NCI-H1694 treated with DMSO at 0.1 percent for 48 hours (cell line): Measurements from ENCODE around the gene LRP1B.

ENCODE experiments used
- DNase-seq: peaks from one replicate; lab custom pipeline; 2025; lab: John Stamatoyannopoulos, UW

The LRP1B gene

GRCh38 chr2:140529706-140530105 is 1601.1 kb downstream of the LRP1B start:
- DNase-seq, result no peak

- no peak for DNase-seq
These were observed 1601.8 kb downstream of the LRP1B start for GRCh38 chr2:140528982-140529381.

GRCh38 chr2:140526575-140526974 is 1604.2 kb downstream of the LRP1B start:
- DNase-seq, result no peak

GRCh38 chr2:140512106-140512505 is 1618.7 kb downstream of the LRP1B start:
- no peak for DNase-seq

DNA sequence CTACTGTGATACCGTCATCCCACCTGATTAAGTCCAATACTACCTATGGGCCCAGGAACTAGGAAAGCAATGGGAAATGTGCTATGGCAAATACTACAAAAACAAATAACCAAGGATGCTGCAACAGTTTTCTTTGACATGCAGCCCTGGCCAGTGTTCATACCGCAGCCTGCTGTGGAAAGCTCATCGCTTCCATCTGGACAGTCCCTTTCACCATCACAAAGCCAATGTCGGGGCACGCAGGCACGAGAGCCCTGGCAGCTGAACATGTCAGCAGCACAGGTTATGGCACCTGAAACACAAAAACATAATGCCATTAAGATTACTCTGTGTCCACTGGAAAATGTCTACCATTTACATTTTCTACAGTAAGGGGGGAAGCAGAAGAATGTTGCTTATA is 1621.1 kb downstream of the LRP1B start:
- DNase-seq, result no peak

GRCh38 chr2:140508756-140509155 is 1622.1 kb downstream of the LRP1B start:
- DNase-seq, result no peak

DNA sequence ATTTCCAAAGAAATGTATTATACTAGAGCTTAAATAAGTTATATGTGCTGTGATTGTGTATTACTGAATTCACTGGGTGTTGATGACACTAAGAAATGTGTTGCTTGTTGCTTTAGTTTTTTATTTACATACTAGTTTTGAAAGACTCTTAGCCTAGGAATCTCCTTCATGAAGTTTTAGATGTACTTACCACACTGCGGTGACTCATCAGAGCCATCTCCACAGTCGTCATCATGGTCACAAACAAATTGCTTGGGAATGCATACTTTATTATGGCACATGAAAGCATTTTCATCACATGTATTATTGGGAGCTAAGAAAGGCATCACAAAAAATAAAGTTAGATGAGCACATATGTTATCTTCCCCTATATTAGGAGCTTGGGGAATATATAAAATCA is 1624.2 kb downstream of the LRP1B start:
- DNase-seq, result no peak

GRCh38 chr2:140504601-140505000 is 1626.2 kb downstream of the LRP1B start:
- DNase-seq, result no peak

DNA sequence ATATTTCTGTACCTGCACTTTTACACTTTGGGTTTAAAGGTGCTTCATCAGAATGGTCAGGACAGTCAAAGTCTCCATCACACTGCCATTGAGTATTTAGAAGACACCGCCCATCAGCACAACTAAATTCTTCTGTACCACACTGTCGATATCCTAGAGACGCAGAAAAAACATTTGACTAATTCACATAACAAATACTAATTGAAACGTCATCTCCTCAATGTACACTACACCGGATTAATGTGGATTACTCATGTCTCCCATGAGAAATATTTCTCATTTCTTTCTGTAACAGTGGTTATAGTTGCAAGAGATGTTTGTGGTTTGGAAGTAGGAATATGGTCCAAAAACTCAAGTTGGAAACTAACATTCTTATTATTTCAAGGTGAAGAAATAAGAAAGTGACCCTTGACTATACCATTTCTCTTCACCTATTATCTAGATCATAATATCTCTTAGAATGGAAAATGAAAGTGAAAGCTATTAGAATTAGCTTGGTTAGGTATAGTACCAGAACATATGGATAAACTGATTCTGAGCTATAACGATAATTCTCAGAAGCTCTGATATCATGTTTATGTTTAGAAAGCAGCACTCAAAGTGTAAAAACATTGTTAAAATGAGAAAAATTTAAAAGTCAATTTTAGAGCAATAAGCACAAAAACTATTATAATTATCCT is 1627.7 kb downstream of the LRP1B start:
- no peak for DNase-seq

- no peak for DNase-seq
These were observed 1632.5 kb downstream of the LRP1B start for GRCh38 chr2:140498360-140498759.

DNA sequence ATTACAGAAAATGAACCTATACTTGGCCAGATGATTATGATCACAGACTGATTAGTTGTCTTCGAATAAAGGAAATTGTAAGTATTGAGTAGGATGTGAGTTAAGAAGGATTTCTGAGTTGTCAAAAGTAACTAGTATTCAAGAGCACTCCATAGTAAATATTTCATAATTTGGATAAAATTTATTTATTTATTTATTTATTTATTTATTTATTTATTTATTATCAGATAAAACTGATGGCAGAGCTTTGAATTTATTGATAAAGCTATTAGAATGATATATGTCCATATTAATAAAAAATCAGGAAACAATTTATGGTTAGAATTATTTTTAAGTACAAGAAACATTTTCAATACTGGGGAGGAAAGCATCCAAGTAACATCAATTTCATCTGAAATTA is 1634.1 kb downstream of the LRP1B start:
- DNase-seq, result no peak

DNA sequence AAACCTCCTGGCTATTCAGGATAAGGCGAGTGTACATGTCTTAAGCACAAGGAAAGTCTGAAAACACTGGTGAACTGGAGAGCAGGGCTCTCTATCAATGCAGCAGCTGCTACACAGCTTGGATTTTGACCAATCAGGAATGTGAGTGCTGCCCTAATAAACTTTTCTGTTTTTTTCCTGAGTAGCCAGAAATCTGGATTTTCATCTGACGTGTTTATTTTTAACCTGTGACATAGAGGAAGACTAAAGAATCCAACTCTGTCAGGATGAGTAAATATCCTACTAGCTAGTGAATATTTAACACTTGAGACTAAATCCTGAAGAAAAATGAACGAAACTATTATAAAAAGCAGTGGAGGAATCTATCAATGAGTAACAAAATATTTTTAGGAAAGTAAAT is 1638.9 kb downstream of the LRP1B start:
- DNase-seq, result no peak

GRCh38 chr2:140489193-140489592 is 1641.6 kb downstream of the LRP1B start:
- DNase-seq, result no peak

DNA sequence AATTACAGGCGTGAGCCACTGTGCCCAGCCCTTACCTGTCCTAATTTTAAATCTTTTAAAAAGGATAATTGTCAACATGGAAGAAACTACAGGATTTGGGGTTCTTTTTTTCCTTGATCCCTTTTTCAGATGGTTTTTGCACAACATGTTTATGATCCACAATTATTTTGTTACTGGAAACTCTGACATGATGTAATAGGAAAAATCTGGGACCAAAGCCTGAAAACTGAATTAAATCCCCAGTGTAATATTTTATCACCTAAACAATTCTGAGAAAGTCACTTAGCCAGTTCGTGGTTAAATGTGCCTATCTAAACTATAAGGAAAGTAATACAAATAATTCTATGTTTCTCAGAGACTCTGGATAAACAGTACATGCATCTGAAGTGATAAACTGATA is 1649.7 kb downstream of the LRP1B start:
- DNase-seq, result no peak

DNA sequence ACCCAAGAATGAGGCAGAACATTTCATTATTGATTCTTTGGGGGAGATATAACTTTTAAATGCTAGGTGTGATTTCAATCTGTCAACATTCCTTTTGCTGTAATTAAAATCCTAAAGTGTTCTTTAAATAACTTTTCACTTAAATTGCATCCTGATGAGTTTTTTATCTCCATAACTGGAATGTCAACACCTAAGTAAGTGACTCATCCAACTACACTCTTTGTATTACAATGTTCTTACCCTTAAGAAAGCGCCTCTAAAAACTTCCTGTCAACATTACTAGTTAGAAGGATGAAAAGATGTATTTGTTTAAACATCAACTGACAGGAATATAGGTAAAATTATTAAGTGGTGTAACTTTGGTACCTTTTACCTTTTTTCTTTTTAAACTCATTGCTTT is 1657.0 kb downstream of the LRP1B start:
- DNase-seq, result no peak

- DNase-seq, result no peak
These were observed 1658.1 kb downstream of the LRP1B start for GRCh38 chr2:140472676-140473075.

- no peak for DNase-seq
These were observed 1665.5 kb downstream of the LRP1B start for GRCh38 chr2:140465301-140465700.

DNA sequence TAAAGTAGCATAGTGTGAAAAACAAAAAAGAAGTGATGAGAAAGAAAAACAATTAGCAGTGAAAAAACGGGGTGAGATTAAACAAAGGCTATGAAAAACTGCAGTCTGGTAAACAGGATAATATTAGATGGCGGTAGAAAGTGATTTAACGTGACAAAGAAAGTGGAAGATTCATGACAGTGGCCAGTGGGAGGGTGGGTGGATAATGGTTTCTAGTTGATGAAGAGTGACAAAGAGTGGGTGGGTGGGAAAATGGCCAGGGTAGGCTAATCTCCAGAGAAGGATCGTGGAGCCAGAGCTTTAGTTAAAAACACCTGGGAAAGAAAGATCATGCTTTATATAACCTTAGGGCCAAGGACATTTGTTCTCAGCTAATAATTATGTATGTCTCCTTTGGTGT is 1667.8 kb downstream of the LRP1B start:
- DNase-seq, result no peak

DNA sequence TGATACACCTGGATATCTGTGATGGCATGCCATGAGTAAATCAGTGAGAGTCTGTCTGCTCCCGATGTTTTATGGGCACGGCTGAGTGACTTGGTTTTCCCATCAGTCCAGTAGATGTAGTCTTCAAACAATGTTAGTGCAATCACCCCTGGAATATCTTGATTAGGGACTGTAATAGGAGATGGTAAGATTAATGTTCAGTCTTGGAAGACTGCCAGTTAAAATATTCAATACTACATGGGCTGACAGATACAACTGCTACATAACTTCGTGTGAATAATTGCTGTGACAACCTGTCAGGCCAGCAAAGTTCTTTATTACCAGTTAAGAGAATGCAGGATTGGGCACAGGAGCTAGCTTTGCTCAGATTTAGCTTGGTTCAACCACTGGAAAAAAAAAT is 1673.3 kb downstream of the LRP1B start:
- no peak for DNase-seq

DNA sequence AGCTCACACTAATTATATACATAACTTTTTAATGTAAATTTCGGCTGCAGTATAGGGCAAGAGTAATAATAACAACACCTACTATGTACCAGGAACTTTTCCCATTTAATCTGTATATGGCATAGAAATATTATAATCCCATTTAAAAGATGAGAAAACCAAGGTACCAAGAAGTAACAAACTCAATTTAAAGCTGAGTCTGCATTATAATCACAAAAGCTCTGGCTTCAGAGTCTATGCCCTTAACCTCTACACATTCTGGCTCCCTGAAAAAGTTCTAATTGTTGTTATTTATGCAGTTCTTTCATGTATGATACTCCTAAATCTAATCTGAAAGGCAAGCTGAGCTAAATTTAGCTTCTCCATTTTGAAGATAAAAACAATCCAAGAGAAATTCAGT is 1675.5 kb downstream of the LRP1B start:
- DNase-seq, result no peak

DNA sequence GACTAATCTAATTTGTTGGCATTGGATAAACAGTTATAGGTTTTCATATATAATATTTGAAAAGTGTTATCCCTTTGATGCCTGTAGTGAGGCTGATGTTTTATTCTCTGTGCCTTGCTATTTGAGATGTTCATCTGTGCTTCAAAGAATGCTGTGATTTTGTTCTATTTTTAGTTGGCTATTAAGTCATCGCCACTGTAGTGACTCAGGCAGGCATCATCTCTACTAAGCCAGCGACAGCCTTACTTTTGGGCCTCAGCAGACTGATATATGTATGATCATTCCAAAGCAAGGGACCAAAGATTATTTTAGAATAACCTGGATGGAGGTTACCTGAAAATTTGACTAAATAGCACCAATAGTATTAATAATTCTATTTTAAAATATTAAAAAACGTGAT is 1676.1 kb downstream of the LRP1B start:
- DNase-seq, result no peak

DNA sequence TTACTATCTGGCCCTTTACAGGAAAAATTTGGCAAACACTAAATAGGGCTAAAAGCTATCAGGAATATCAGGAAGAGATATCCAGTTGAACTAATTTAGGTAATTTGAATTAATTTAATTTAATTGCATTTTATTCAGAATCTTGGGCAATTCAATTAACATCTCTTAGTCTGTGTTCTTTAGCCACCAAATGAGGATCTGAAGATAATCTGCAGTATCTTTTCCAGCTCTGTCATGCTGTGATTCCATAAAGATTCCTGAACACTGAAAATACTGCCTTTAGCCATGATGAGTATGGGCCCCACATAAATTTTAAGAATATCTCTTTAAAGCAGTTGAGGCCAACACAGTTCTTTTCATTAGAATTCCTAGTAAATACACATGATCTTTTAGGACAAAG is 1679.5 kb downstream of the LRP1B start:
- no peak for DNase-seq

DNA sequence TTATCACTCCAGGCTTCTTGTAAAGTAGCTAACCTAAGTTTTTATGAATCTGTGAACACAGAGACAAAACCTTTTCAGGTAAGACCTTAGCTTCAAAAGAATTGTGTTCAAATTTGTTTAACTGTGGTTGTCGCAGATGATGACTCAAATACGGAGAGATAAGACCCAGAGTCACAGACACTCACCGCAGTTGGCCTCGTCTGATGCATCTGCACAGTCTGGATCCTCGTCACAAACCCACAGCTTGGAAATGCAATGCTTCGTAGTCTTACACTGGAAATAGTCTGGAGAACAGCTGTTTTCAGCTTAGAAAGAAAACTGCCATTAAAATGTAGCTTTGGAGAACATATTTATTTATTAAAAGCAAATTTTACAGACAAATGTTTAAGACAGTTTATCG is 1688.5 kb downstream of the LRP1B start:
- DNase-seq, result no peak

- no peak for DNase-seq
These were observed 1690.0 kb downstream of the LRP1B start for GRCh38 chr2:140440815-140441214.

- no peak for DNase-seq
These were observed 1693.9 kb downstream of the LRP1B start for GRCh38 chr2:140436936-140437335.
